DND-41 (cell line): Measurements from ENCODE around the gene DNAH3.

Experiments used
- ATAC-seq: fragments of 200-7000 bp; cut with Tn5 transposase; 3 replicates; pipeline ENCODE4 v1.9.1; 2021; ENCODE audit warnings: low read depth; ENCODE audit not compliant: insufficient read depth
- DNase-seq: peaks from one replicate; pipeline ENCODE4 v3.0.0-alpha.2; 2020
- H2AFZ ChIP-seq: 2 replicates; pipeline ENCODE4 v1.6.0; 2012; ENCODE audit warnings: low read depth, low read length
- H3K27ac ChIP-seq: 2 replicates; pipeline ENCODE4 v1.5.1; 2012; ENCODE audit warnings: low read length, inconsistent platforms
- H3K27me3 ChIP-seq: fragments of 200-600 bp; sonication (generic); 2 replicates; pipeline ENCODE4 v1.6.0; 2012; ENCODE audit warnings: low read length, mild to moderate bottlenecking, inconsistent platforms; ENCODE audit not compliant: insufficient read depth, poor library complexity
- H3K36me3 ChIP-seq: 2 replicates; pipeline ENCODE4 v1.5.1; 2012; ENCODE audit warnings: low read length, inconsistent platforms; ENCODE audit not compliant: insufficient read depth
- H3K4me1 ChIP-seq: 2 replicates; pipeline ENCODE4 v1.5.1; 2012; ENCODE audit warnings: mild to moderate bottlenecking, low read length; ENCODE audit not compliant: insufficient read depth
- H3K4me2 ChIP-seq: 2 replicates; pipeline ENCODE4 v1.6.0; 2012; ENCODE audit warnings: mild to moderate bottlenecking, moderate library complexity, low read length, inconsistent platforms; ENCODE audit not compliant: insufficient read depth
- H3K4me3 ChIP-seq, 2 experiments: fragments of 200-600 bp in 1 of 2; shearing (Covaris generic) in 1 of 2; 2 replicates each; pipeline ENCODE4 v1.5.1; 2012 to 2016; ENCODE audit warnings: inconsistent platforms in 2 of 2, low read length in 2 of 2, mild to moderate bottlenecking in 2 of 2, low read depth in 1 of 2, moderate library complexity in 1 of 2
- H3K79me2 ChIP-seq: 2 replicates; pipeline ENCODE4 v1.6.0; 2012; ENCODE audit warnings: low read length, inconsistent platforms; ENCODE audit not compliant: insufficient read depth
- H3K9ac ChIP-seq: 2 replicates; pipeline ENCODE4 v1.6.0; 2012; ENCODE audit warnings: low read depth, mild to moderate bottlenecking, inconsistent platforms, low read length, moderate library complexity
- H3K9me3 ChIP-seq: 2 replicates; pipeline ENCODE4 v1.5.1; 2012; ENCODE audit warnings: low read length, moderate library complexity, mild to moderate bottlenecking, inconsistent platforms; ENCODE audit not compliant: insufficient read depth, severe bottlenecking
- H4K20me1 ChIP-seq: 2 replicates; pipeline ENCODE4 v1.6.0; 2012; ENCODE audit warnings: low read length; ENCODE audit not compliant: insufficient read depth
- CTCF ChIP-seq: IDR thresholded peaks from 2 replicates; pipeline ENCODE4 v1.5.1; 2012; ENCODE audit warnings: borderline replicate concordance, low read length, moderate library complexity, mild to moderate bottlenecking; ENCODE audit not compliant: poor library complexity, severe bottlenecking; ENCODE audit errors: extremely low read depth
- EZH2 ChIP-seq: IDR thresholded peaks from 3 replicates; pipeline ENCODE4 v1.6.1; 2012; ENCODE audit warnings: borderline replicate concordance, low read depth, mild to moderate bottlenecking, moderate library complexity, low read length, inconsistent platforms; ENCODE audit not compliant: severe bottlenecking

Gene DNAH3

DNA sequence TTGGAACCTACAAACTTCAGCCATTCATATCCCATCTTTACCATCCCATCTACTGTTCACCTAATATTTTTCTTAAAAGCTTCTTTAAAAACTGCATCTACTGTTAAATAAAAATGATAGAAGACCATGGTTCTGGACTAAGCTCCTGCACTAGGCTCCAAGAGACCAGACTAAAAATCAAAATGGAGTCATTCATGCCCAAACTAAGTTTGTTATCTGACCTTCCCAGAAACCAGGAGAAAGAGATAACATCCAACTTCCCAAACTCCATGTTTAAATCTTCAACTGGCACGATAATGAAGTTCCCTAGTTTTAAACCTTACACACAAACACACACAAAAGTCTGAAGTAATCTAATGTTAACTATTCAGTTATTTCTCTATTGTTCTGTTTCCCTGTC is 264.3 kb downstream of the DNAH3 start:
- no peaks in the 10 kb centered on the region for H3K36me3 ChIP-seq
- no peak overlapping the region for H3K4me3 ChIP-seq
- H3K27me3 ChIP-seq, result no peaks in the 10 kb centered on the region
- H3K27ac ChIP-seq, result no peak overlapping the region
- H3K9ac ChIP-seq, result no peak overlapping the region
- H3K79me2 ChIP-seq, result no peaks in the 10 kb centered on the region
- H3K9me3 ChIP-seq, result no peaks in the 10 kb centered on the region
- peaks cover 21% of the 10 kb centered on the region for H3K4me1 ChIP-seq
- ATAC-seq, result no peak
- no peak overlapping the region for H2AFZ ChIP-seq
- TF ChIP-seq EZH2 (no peak), CTCF (no peak)
- peaks cover 3% of the 10 kb centered on the region; the same call in 1 of the 2 replicates for H4K20me1 ChIP-seq
- DNase-seq, result no peak
- no peak overlapping the region for H3K4me2 ChIP-seq

GRCh38 chr16:20884240-20884556 is 266.4 kb downstream of the DNAH3 start:
- Histone ChIP-seq H3K4me1 (peaks cover 21% of the 10 kb centered on the region), H3K79me2 (no peaks in the 10 kb centered on the region), H3K36me3 (no peaks in the 10 kb centered on the region), H4K20me1 (peaks cover 3% of the 10 kb centered on the region; the same call in 1 of the 2 replicates), H3K27ac (peak overlapping the region; percentile 13; the same call in 1 of the 2 replicates), H3K4me3 (no peak overlapping the region), H3K4me2 (peak overlapping the region; percentile 22; the same call in 1 of the 2 replicates), H3K27me3 (no peaks in the 10 kb centered on the region), H3K9me3 (no peaks in the 10 kb centered on the region), H3K9ac (no peak overlapping the region), H2AFZ (no peak overlapping the region)
- DNase-seq, result peak; percentile 67
- TF ChIP-seq CTCF (no peak), EZH2 (no peak)
- ATAC-seq, result peak; percentile 92

DNA sequence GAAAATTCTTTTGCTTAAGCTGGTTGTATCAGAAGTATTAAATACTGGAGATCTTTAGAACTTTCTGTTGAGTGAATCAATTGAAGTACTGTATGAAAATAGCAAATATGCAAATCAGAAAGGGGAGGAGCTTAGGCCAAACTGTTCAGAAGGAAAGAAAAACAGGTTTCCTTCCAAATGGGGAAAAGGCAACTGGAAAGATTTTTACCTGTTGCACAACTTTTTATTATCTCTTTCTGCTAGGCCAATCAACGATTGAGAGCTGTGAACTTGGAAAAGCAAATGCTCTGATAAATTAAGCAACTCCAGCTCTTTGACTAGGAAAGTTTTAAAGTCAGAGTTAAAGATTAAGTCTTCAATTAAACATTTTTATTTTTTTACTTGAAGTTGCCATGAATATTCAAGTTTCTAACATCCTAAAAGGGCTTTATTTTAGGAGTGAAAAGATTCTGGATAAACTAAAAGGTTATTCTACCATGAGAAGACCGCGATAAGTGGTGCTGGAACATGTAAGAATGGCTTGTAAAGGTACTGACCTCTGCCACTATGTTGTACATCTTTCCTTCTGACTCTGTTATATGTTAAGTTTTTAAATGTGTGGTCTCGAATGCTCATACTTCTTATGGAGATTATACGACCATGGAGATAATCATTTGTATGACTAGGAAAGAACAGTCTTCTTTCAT is 266.9 kb downstream of the DNAH3 start:
- Histone ChIP-seq H3K9ac (no peak overlapping the region), H3K4me1 (peaks cover 21% of the 10 kb centered on the region)

More for the DNA sequence above, 266.9 kb downstream of the DNAH3 start:
- DNase-seq (no peak), ATAC-seq (no peak)
- no peak overlapping the region for H3K27ac ChIP-seq
- no peak overlapping the region for H2AFZ ChIP-seq
- no peak overlapping the region for H3K4me3 ChIP-seq
- no peaks in the 10 kb centered on the region for H3K79me2 ChIP-seq
- peak overlapping the region; percentile 22; the same call in 1 of the 2 replicates for H3K4me2 ChIP-seq
- H3K27me3 ChIP-seq, result no peaks in the 10 kb centered on the region
- no peaks in the 10 kb centered on the region for H3K9me3 ChIP-seq
- no peak for TF ChIP-seq CTCF
- TF ChIP-seq EZH2, result no peak
- H4K20me1 ChIP-seq, result peaks cover 5% of the 10 kb centered on the region; the same call in 1 of the 2 replicates
- H3K36me3 ChIP-seq, result no peaks in the 10 kb centered on the region
